WERI-Rb-1 (cell line): Measurements from ENCODE around the gene PANK4.
"Not testable (repeated sequence)": the region's sequence is repeated elsewhere in the genome, so short reads cannot be mapped to it uniquely, and the experiment has no call there.

ENCODE experiments used
- DNase-seq: peaks from one replicate; pipeline ENCODE4 v3.0.0-alpha.2; 2020
- H3K27ac ChIP-seq: fragments of 250-450 bp; sonication (Bioruptor Pico); 2 replicates; pipeline ENCODE4 v1.5.1; 2020; ENCODE audit warnings: mild to moderate bottlenecking, moderate library complexity
- H3K27me3 ChIP-seq: fragments of 250-450 bp; sonication (Bioruptor Pico); 2 replicates; pipeline ENCODE4 v1.5.1; 2021; ENCODE audit warnings: mild to moderate bottlenecking, low read depth, moderate library complexity; ENCODE audit not compliant: insufficient read depth, severe bottlenecking
- H3K36me3 ChIP-seq: fragments of 250-450 bp; sonication (Bioruptor Pico); 2 replicates; pipeline ENCODE4 v1.5.1; 2020; ENCODE audit warnings: mild to moderate bottlenecking, moderate library complexity
- H3K4me3 ChIP-seq: 2 replicates; pipeline ENCODE4 v1.5.1; 2011; ENCODE audit warnings: low read depth, mild to moderate bottlenecking, control low read depth, low read length
- H3K9me3 ChIP-seq: fragments of 250-450 bp; sonication (Bioruptor Pico); 2 replicates; pipeline ENCODE4 v1.5.1; 2021; ENCODE audit warnings: mild to moderate bottlenecking, moderate library complexity; ENCODE audit not compliant: severe bottlenecking
- TF ChIP-seq, protein P1 (sequence below): IDR thresholded peaks from 2 replicates; pipeline ENCODE4 v1.5.1; 2011; ENCODE audit warnings: low read depth, mild to moderate bottlenecking, control low read depth, inconsistent platforms, low read length

The PANK4 gene

DNA sequence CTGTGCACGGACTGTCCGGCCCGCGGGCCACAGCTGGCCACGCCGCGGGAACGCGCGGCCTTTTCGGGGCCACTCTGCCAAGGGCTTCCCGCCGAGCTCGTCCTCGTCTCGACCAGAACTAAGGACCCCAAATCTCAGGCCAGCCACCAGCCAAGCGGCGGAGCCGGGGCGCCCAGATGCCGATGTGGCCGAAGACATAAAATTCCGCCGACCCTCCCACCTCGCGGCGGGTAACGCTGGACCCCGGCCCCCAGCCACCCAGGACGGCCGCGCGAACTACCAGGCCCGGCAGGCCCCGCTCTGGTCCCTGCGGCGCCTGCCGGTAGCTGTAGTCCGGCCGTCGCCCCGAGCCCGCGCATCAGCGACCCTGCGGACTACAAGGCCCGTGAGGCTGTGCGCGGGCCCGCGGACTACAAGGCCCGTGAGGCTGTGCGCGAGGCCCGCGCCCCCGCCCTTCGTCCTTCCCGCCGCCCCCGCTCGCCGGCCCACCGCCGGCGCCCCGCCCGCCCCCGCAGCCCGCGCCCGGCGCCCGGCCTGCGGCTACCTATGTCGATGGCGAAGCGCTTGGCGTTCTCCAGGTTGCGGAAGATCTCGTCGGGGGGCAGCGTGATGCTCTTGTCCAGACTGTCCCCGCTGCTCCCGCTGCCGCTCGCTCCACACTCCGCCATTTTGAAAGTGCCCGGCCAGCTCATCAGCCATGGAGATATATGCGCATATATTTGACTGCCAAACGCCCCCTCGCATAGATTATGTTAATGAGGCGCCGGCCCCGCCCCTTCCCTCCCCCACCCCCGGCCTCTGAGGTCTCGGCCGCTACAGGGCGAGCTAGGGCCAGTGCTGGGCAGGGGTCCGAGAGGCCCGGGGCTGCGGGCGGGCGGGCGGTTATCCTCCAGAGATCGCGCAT is at the start of gene PANK4:
TSS of gene PANK4 (minus strand) at position 677 of the 904 bp plus-strand sequence. CDS start at position 668, 9 bp downstream.
- Histone ChIP-seq H3K27me3 (no peaks in the 10 kb centered on the region), H3K9me3 (no peaks in the 10 kb centered on the region), H3K36me3 (peaks cover 35% of the 10 kb centered on the region), H3K4me3 (peak within 1 kb of the TSS; percentile 67), H3K27ac (peak within 1 kb of the TSS; percentile 86)
- TF ChIP-seq, protein P1, sequence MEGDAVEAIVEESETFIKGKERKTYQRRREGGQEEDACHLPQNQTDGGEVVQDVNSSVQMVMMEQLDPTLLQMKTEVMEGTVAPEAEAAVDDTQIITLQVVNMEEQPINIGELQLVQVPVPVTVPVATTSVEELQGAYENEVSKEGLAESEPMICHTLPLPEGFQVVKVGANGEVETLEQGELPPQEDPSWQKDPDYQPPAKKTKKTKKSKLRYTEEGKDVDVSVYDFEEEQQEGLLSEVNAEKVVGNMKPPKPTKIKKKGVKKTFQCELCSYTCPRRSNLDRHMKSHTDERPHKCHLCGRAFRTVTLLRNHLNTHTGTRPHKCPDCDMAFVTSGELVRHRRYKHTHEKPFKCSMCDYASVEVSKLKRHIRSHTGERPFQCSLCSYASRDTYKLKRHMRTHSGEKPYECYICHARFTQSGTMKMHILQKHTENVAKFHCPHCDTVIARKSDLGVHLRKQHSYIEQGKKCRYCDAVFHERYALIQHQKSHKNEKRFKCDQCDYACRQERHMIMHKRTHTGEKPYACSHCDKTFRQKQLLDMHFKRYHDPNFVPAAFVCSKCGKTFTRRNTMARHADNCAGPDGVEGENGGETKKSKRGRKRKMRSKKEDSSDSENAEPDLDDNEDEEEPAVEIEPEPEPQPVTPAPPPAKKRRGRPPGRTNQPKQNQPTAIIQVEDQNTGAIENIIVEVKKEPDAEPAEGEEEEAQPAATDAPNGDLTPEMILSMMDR: no peak
- DNase-seq: peak; percentile 91

DNA sequence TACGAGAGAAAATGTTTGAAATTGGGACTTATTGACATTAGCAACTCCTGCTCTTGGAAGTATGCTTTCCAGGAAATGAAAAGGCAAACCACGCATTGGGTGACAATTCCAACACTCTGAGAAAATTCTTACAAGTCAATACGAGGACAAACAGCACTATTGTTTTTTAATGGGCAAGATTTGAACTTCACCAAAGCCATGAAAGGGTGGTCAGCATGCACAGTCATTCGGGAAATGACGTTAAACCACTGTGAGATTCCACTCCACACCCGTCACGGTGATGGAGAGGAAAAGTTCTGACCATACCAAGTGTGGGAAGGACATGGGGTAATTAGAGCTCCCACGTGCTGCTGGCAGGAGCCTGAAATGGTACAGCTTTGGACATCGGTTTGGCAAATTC is 48.0 kb upstream of the PANK4 start:
- Histone ChIP-seq H3K27ac (no peak overlapping the region), H3K4me3 (no peak overlapping the region), H3K36me3 (no peaks in the 10 kb centered on the region), H3K9me3 (peaks cover 17% of the 10 kb centered on the region), H3K27me3 (no peaks in the 10 kb centered on the region)
- DNase-seq: no peak
- TF ChIP-seq, protein P1: no peak

DNA sequence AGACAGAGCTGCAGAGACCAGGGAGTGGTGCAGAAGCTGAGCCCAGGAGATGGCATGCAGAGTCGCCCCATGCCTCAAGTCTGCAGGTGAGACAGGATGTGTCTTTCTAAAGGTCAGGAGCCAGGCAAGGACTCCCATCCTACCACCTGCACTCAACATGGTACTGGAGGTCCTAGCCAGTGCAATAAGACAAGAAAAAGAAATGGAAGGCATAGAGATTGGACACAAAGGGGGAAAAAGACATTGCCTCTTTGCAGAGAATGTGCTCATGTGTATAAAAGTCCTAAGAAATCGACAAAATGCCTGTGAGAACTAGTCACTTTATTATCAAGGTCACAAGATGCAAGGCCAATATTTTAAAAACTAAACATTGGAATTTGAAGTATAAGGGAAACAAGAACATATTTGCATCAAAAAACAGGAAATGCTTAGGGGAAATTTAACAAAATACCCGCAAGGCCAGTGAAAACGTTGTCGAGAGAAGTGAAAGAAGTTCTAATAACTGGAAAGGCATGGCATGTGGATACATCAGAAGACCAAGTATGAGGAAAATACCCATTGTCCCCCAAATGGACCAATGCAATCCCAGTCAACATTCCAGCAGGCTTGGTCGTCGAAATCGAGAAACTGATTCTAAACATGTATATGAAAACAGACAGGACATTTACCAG is 47.0 kb upstream of the PANK4 start:
- Histone ChIP-seq H3K27me3 (no peaks in the 10 kb centered on the region), H3K36me3 (no peaks in the 10 kb centered on the region), H3K4me3 (no peak overlapping the region), H3K27ac (no peak overlapping the region), H3K9me3 (peaks cover 17% of the 10 kb centered on the region)
- TF ChIP-seq, protein P1: no peak
- DNase-seq: no peak

DNA sequence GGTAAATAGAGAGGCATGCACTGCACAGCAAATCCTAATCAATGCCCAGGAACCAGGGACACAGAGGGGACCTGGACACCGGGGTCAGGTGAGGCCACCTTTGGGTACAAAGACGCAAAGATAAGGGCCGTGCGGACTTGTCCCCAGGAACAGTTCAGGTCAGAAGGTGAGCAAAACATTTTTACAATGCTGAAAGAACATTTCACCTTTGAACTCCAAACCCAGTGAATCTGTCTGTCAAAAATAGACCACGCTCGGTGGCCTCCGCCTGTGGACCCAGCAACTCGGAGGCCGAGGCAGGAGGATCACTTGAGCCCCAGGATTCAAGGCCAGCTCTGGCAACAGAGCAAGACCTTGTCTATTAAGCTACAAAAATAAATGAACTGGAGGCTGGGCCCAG is 45.0 kb upstream of the PANK4 start:
- DNase-seq: no peak
- H3K27ac ChIP-seq: no peak overlapping the region
- no peak overlapping the region for H3K4me3 ChIP-seq
- TF ChIP-seq, protein P1: no peak
- H3K27me3 ChIP-seq: no peaks in the 10 kb centered on the region
- H3K36me3 ChIP-seq: no peaks in the 10 kb centered on the region
- peaks cover 17% of the 10 kb centered on the region for H3K9me3 ChIP-seq

DNA sequence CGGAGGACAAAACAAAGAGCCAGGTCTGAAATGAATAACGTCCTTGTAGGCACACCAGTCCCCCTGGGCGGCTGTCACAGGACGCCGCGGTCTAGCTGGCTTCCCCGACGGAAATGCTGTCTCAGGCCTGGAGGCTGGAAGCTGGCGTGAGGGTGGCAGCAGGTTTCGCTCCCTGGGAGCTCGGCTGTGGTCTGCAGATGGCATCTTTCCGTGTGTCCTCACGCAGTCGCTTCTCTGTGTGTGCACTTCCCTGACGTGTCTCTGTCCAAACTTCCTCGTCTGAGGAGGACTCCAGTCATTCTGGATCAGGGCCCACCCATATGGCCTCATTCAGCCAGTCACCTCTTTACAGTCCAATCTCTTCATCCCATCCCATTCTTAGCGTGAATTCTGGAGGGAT is 43.9 kb upstream of the PANK4 start:
- no peak overlapping the region for H3K27ac ChIP-seq
- TF ChIP-seq, protein P1: no peak

DNA sequence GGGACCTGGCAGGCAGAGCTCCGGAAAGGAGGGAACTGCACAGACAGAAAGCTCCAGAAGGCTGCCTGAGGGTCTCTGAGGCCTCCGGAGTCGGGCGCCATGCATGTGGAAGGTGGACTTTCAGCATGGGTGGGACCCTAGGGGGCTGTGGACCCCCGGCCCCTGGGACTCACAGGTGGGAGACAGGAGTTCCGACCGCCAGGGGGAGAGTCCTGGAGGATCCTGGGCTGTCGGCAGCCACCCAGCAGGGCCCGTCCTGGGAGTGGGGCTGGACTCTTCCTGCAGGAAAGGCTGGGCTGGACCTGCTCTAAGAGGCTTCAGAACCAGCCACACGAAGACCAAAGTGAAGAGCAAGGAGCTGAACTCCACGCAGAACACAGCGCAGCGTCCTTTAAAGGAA is 43.3 kb upstream of the PANK4 start:
- H3K27me3 ChIP-seq, H3K4me3 ChIP-seq, H3K36me3 ChIP-seq, H3K27ac ChIP-seq, DNase-seq: not testable (repeated sequence)
- H3K9me3 ChIP-seq: peaks cover 17% of the 10 kb centered on the region

More for the DNA sequence above, 43.9 kb upstream of the PANK4 start:
- DNase-seq: no peak
- Histone ChIP-seq H3K4me3 (no peak overlapping the region), H3K36me3 (no peaks in the 10 kb centered on the region), H3K27me3 (no peaks in the 10 kb centered on the region), H3K9me3 (peaks cover 17% of the 10 kb centered on the region)
